ENCODE results near the gene WWP2. TPM values are rescaled to one million over a fixed set of nuclear protein-coding genes. Genes with fewer than 3 reads are reported as not detected.

The WWP2 gene
- total RNA-seq, 1 experiment from 2014 or later, result 38.8 TPM

DNA sequence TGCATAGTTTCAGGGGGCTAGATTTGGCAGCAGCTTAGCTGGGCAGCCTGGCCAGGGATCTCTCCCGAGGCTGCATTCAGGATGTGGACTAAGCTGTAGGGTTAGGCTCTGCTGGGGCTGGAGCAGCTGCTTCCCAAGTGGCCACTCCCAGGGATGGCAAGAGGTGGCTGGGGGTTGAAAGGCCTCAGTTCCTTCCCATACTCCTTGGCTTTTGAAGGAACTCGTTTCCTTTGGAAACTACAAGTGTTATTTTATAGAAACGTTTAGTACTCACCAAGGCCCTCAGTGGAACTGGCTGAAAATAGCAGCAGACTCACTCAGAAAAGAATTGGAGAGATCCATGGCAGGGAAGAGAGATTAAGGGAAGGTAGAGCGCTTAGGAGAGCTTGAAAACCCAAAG lies 76.4 kb downstream of the WWP2 start:
- no peak overlapping the region for H2AFZ ChIP-seq
- H4K20me1 ChIP-seq (ENCODE audit: insufficient read depth), result no peaks in the 10 kb centered on the region
- ChIA-PET CTCF (no interaction called here), POLR2A (ENCODE audit: unreplicated experiment) (no interaction called here)
- H3K9me2 ChIP-seq (ENCODE audit: insufficient read depth), result no peaks in the 10 kb centered on the region
- no TSS peak for BruUV-seq (replicated peaks)
- H3K27me3 ChIP-seq (ENCODE audit: insufficient read depth, low read depth), result no peaks in the 10 kb centered on the region
- H3K4me2 ChIP-seq, result no peak overlapping the region
- H3K9me3 ChIP-seq (ENCODE audit: insufficient read depth, low read depth), result no peaks in the 10 kb centered on the region
- intact Hi-C loops (cut with micrococcal nuclease; ENCODE audit: unreplicated experiment), result no loop called here
- no peak overlapping the region for H3K4me3 ChIP-seq
- H3K4me1 ChIP-seq (replicated peaks; ENCODE audit: insufficient read depth), result peaks cover 7% of the 10 kb centered on the region
- no peaks in the 10 kb centered on the region for H3K36me3 ChIP-seq (ENCODE audit: low read depth)
- H3K27ac ChIP-seq, result no peak overlapping the region
- H3K79me2 ChIP-seq (ENCODE audit: low read depth), result no peaks in the 10 kb centered on the region
- peaks cover 2% of the 10 kb centered on the region; the same call in 1 of the 2 replicates for H3F3A ChIP-seq (ENCODE audit: insufficient read depth, low read depth)
- TF ChIP-seq CTCF (conservative IDR thresholded peaks at IDR 0.05) (no peak), EZH2 (IDR thresholded peaks at IDR 0.05; ENCODE audit: low read depth) (no peak)
- no peak for DNase-seq

DNA sequence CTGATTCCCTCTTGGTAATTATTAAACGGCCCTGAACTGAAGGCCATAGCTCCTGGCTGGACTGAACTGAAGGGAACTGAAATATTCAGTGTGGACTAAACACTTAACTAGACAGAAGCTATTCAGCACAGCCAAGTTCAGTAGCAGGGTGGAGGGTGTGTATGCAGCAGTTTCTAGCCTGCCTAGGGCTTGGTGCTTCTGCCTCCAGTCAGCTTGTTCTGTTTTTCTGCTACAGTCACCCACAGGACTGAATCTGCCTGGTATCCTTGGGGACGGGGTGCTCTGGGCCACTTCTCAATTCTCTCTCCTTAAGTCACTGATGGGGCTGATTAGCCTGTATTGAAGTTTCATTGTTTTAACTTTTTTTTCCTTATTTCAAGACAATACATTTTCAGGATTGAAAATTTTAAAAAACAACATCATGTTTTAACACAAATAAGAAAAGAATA lies 77.1 kb downstream of the WWP2 start:
- TF ChIP-seq CTCF (conservative IDR thresholded peaks at IDR 0.05) (no peak), EZH2 (IDR thresholded peaks at IDR 0.05; ENCODE audit: low read depth) (no peak)
- Histone ChIP-seq H4K20me1 (ENCODE audit: insufficient read depth) (no peaks in the 10 kb centered on the region), H3F3A (ENCODE audit: insufficient read depth, low read depth) (no peaks in the 10 kb centered on the region), H3K4me3 (no peak overlapping the region), H3K9me2 (ENCODE audit: insufficient read depth) (no peaks in the 10 kb centered on the region), H3K27ac (no peak overlapping the region), H3K9me3 (ENCODE audit: insufficient read depth, low read depth) (no peaks in the 10 kb centered on the region), H3K4me2 (no peak overlapping the region), H3K79me2 (ENCODE audit: low read depth) (no peaks in the 10 kb centered on the region), H2AFZ (no peak overlapping the region), H3K36me3 (ENCODE audit: low read depth) (no peaks in the 10 kb centered on the region; the same call in 1 of the 2 replicates), H3K27me3 (ENCODE audit: insufficient read depth, low read depth) (no peaks in the 10 kb centered on the region), H3K4me1 (replicated peaks; ENCODE audit: insufficient read depth) (no peaks in the 10 kb centered on the region)
- POLR2A ChIA-PET (ENCODE audit: unreplicated experiment), result interaction anchor here (0.6 kb wide), 1 partner anchor 20 kb away, joined by 3 read pairs; no protein-coding TSS in a partner anchor
- DNase-seq, result no peak
- CTCF ChIA-PET, result no interaction called here
- intact Hi-C loops (cut with micrococcal nuclease; ENCODE audit: unreplicated experiment), result no loop called here
- BruUV-seq (replicated peaks), result no TSS peak

GRCh38 chr16:69839798-69840409 lies 77.8 kb downstream of the WWP2 start:
- H3K27ac ChIP-seq, result no peak overlapping the region
- TF ChIP-seq EZH2 (IDR thresholded peaks at IDR 0.05; ENCODE audit: low read depth), result no peak
- no peak for TF ChIP-seq CTCF (conservative IDR thresholded peaks at IDR 0.05)
- no peaks in the 10 kb centered on the region for H3K79me2 ChIP-seq (ENCODE audit: low read depth)
- intact Hi-C loops (cut with micrococcal nuclease; ENCODE audit: unreplicated experiment), result no loop called here
- H3K4me1 ChIP-seq (replicated peaks; ENCODE audit: insufficient read depth), result no peaks in the 10 kb centered on the region
- no peaks in the 10 kb centered on the region; the same call in 1 of the 2 replicates for H3K36me3 ChIP-seq (ENCODE audit: low read depth)
- H3K9me2 ChIP-seq (ENCODE audit: insufficient read depth), result no peaks in the 10 kb centered on the region
- no TSS peak for BruUV-seq (replicated peaks)
- ChIA-PET CTCF (no interaction called here), POLR2A (ENCODE audit: unreplicated experiment) (no interaction called here)
- no peaks in the 10 kb centered on the region for H3F3A ChIP-seq (ENCODE audit: insufficient read depth, low read depth)
- no peaks in the 10 kb centered on the region for H3K27me3 ChIP-seq (ENCODE audit: insufficient read depth, low read depth)
- no peaks in the 10 kb centered on the region for H4K20me1 ChIP-seq (ENCODE audit: insufficient read depth)
- no peaks in the 10 kb centered on the region for H3K9me3 ChIP-seq (ENCODE audit: insufficient read depth, low read depth)
- DNase-seq, result no peak
- no peak overlapping the region for H2AFZ ChIP-seq
- H3K4me2 ChIP-seq, result no peak overlapping the region
- H3K4me3 ChIP-seq, result no peak overlapping the region
